Large intestine (tissue), 3 donors: ENCODE results near the gene POTEB3. TPM values are rescaled to one million over a fixed set of nuclear protein-coding genes. Genes with fewer than 3 reads are reported as not detected.
"Not testable (repeated sequence)": the region's sequence is repeated elsewhere in the genome, so short reads cannot be mapped to it uniquely, and the experiment has no call there.

ENCODE experiments used
- DNase-seq, 2 donors: peaks; one replicate each; pipeline versions ENCODE4 v3.0.0 to v3.0.0-alpha.2; 2013
- H3K27ac ChIP-seq: one replicate; pipeline ENCODE4 v1.5.1; 2013; ENCODE audit warnings: low read length
- H3K27me3 ChIP-seq: 2 replicates; pipeline ENCODE4 v1.6.1; 2013; ENCODE audit warnings: low read length; ENCODE audit not compliant: control insufficient read depth, insufficient read depth
- H3K36me3 ChIP-seq: 2 replicates; pipeline ENCODE4 v1.6.1; 2013; ENCODE audit warnings: low read length; ENCODE audit not compliant: control insufficient read depth, insufficient read depth
- H3K4me1 ChIP-seq: one replicate; pipeline ENCODE4 v1.6.1; 2013; ENCODE audit warnings: low read length; ENCODE audit not compliant: control insufficient read depth, insufficient read depth
- H3K4me3 ChIP-seq: one replicate; pipeline ENCODE4 v1.5.1; 2013; ENCODE audit warnings: low read length
- H3K9me3 ChIP-seq: one replicate; pipeline ENCODE4 v1.6.1; 2013; ENCODE audit warnings: mild to moderate bottlenecking, low read depth, low read length, moderate library complexity; ENCODE audit not compliant: control insufficient read depth
- WGBS: methylation state at CpG from one replicate; pipeline ENCODE4 v1.1.5; 2013; ENCODE audit warnings: low lambda C conversion rate; ENCODE audit not compliant: insufficient coverage; 5-methylcytosine and 5-hydroxymethylcytosine counted together
- polyA plus RNA-seq: library from polyadenylated mRNA; unstranded; fragments of 120-200 nt; gene quantifications from one replicate; pipeline ENCODE4 v1.2.1, GENCODE V29; 2013

POTEB3 gene
- polyA plus RNA-seq, 1 donor = not detected

DNA sequence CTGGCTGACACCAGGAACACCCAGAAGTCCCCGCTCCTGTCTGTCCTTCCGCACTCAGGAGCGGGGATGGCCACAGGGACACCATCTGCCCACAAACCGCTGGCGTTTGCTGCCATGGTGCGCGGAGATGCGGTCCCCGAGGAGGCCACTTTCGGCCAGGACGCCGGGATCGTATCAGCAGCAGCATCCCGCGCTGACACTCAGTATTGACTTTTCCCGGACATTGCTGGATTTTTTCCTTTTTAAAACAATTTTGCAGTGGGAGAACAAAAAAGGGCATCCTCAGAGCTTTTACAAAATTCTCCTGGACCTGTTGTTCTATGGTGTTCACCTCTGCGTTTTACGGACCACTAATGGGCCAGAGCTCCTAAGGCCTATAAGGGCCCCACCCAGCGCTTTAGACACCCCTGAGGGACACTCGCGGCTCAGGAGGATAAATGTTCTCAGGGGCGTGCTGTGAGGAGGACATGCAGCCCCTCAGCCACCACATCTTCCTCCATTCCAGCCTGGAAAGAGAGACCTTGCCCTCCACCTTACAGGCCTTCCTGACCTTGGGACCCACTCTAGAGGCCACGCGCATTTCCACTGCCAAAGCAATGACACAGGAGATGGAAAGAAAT is 56.3 kb downstream of the POTEB3 start:
- no CpG with 5 or more reads among the region's 24 CpGs for WGBS
- not testable (repeated sequence) for DNase-seq, H3K36me3 ChIP-seq, H3K27ac ChIP-seq, H3K4me1 ChIP-seq, H3K4me3 ChIP-seq, H3K27me3 ChIP-seq, H3K9me3 ChIP-seq

GRCh38 chr15:21373682-21374081 is 66.6 kb downstream of the POTEB3 start:
- not testable (repeated sequence) for H3K36me3 ChIP-seq, H3K4me3 ChIP-seq, H3K9me3 ChIP-seq, H3K4me1 ChIP-seq, H3K27ac ChIP-seq, DNase-seq, H3K27me3 ChIP-seq
- WGBS = no CpG with 5 or more reads among the region's 18 CpGs

GRCh38 chr15:21369177-21369576 is 71.1 kb downstream of the POTEB3 start:
- not testable (repeated sequence) for H3K27me3 ChIP-seq, H3K36me3 ChIP-seq, H3K9me3 ChIP-seq, H3K4me1 ChIP-seq, DNase-seq, H3K4me3 ChIP-seq, H3K27ac ChIP-seq
- no CpG with 5 or more reads among the region's 26 CpGs for WGBS

DNA sequence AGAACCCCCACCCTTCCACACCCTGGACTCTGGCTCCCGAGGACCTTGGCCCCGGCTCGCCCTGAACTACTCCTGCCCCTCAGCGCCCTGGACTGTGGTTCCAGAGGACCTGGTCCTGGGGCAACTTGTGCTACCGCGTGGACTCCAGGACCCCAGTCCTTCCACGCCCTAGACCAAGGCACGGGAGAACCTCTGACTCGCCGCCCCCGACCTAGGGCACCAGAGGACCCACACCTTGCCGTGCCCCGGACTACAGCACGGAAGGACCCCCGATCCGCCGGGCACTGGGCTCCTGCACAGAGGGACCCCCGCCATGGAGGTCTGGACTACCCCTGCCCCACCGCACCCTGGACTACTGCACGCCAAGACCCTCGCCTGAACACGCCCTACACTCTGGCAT is 71.7 kb downstream of the POTEB3 start:
- H3K9me3 ChIP-seq, H3K4me1 ChIP-seq, H3K27ac ChIP-seq, H3K4me3 ChIP-seq, DNase-seq, H3K27me3 ChIP-seq, H3K36me3 ChIP-seq: not testable (repeated sequence)
- no CpG with 5 or more reads among the region's 22 CpGs for WGBS
